OCI-LY3 (cell line): Measurements from ENCODE around the gene PROCR.

Source experiments
- CTCF ChIP-seq: fragments of 200-600, 300-600 bp; sonication (generic); IDR thresholded peaks from 2 replicates; pipeline ENCODE4 v1.5.1; 2014; ENCODE audit warnings: antibody characterized with exemption, low read length, low read depth
- EZH2phosphoT487 ChIP-seq: fragments of 200-600 bp; shearing (Covaris generic); IDR thresholded peaks from 2 replicates; pipeline ENCODE4 v1.6.1; 2018; ENCODE audit warnings: antibody characterized with exemption, mixed run types, low read depth

- TF ChIP-seq CTCF (no peak), EZH2phosphoT487 (no peak)
These were observed 27.9 kb downstream of the PROCR start for GRCh38 chr20:35199740-35200139.
